Measurements from ENCODE around the gene KAZN.

- TF ChIP-seq CTCF (IDR thresholded peaks at IDR 0.05; ENCODE audit: low read length) (no peak), EZH2 (IDR thresholded peaks at IDR 0.05; ENCODE audit: borderline replicate concordance, low read length) (no peak)
Measured at GRCh38 chr1:14865106-14865505, 266.6 kb downstream of the KAZN start.
